Upper lobe of left lung (tissue), 6 donors: Measurements from ENCODE around the gene NEDD8. TPM values are rescaled to one million over a fixed set of nuclear protein-coding genes. Genes with fewer than 3 reads are reported as not detected.

ENCODE experiments used
- ATAC-seq, 2 donors: fragments of 200-7000 bp; cut with Tn5 transposase; one replicate each; pipeline ENCODE4 v1.9.1; 2022; ENCODE audit warnings: mild to moderate bottlenecking in 2 of 2, moderate library complexity in 2 of 2; ENCODE audit not compliant: low FRiP score in 2 of 2
- DNase-seq, 2 donors: peaks; one replicate each; pipeline ENCODE4 v3.0.0-alpha.2; 2019 to 2020
- H3K27ac ChIP-seq, 4 donors: fragments of 200-600 bp; sonication (generic); one replicate each; pipeline ENCODE4 v1.5.1; 2016 to 2019
- H3K27me3 ChIP-seq, 4 donors: fragments of 200-600 bp; sonication (generic); one replicate each; pipeline ENCODE4 v1.5.1; 2017 to 2019
- H3K36me3 ChIP-seq, 4 donors: fragments of 200-600 bp; sonication (generic); one replicate each; pipeline ENCODE4 v1.5.1; 2016 to 2019
- H3K4me1 ChIP-seq, 4 donors: fragments of 200-600 bp; sonication (generic); one replicate each; pipeline ENCODE4 v1.5.1; 2018 to 2019
- H3K4me3 ChIP-seq, 4 donors: fragments of 200-600 bp; sonication (generic); one replicate each; pipeline ENCODE4 v1.5.1; 2017 to 2019; ENCODE audit warnings: mild to moderate bottlenecking in 2 of 4, moderate library complexity in 1 of 4
- H3K9me3 ChIP-seq, 4 donors: fragments of 200-600 bp; sonication (generic); one replicate each; pipeline ENCODE4 v1.5.1; 2018 to 2019
- CTCF ChIP-seq, 6 experiments: fragments of 450-650 bp in 4 of 6; fragments of 200-600 bp in 2 of 6; sonication (generic) in 2 of 6; IDR thresholded peaks; one replicate each; pipeline ENCODE4 v1.5.1; 2016 to 2019; ENCODE audit warnings: antibody characterized with exemption in 6 of 6
- EP300 ChIP-seq, 4 donors: sonication (generic); formaldehyde crosslinking; IDR thresholded peaks; one replicate each; pipeline ENCODE4 v1.5.1; 2017; ENCODE audit warnings: antibody characterized with exemption in 4 of 4, control low read depth in 2 of 4
- POLR2A ChIP-seq, 4 donors: fragments of 450-650 bp; IDR thresholded peaks; one replicate each; pipeline ENCODE4 v1.5.1; 2016 to 2017; ENCODE audit warnings: antibody characterized with exemption in 4 of 4, mild to moderate bottlenecking in 2 of 4
- POLR2AphosphoS5 ChIP-seq, 2 donors: sonication (generic); formaldehyde crosslinking; IDR thresholded peaks; one replicate each; pipeline ENCODE4 v1.5.1; 2017; ENCODE audit warnings: antibody characterized with exemption in 2 of 2
- WGBS, 2 donors: methylation state at CpG; one replicate each; pipeline ENCODE4 v1.1.5; 2017 to 2018; 5-methylcytosine and 5-hydroxymethylcytosine counted together
- total RNA-seq, 6 donors: library from RNA; depleted of rRNA in 4 of 6; stranded (reverse); fragments of >200 nt in 4 of 6; gene quantifications; one replicate each; pipeline versions ENCODE4 v1.1.0 to v1.2.1, GENCODE V29; 2016 to 2021
- donor health status: DM: no; HTN: no; CAD: no; lungs with moderate emphysema.
- donor health status: DM: no; HTN: yes; CAD: no; lungs with severe emphysema.

Gene NEDD8
- total RNA-seq, 6 donors from 2014 or later: 39.8 to 144 (median 121) TPM

GRCh38 chr14:24177891-24178290 lies 54.3 kb downstream of the NEDD8 start:
- Histone ChIP-seq H3K4me1 (no peaks in the 10 kb centered on the region), H3K27me3 (no peaks in the 10 kb centered on the region), H3K36me3 (peaks cover 14 to 89% (median 80%) of the 10 kb centered on the region in 4 donors), H3K4me3 (no peak overlapping the region), H3K9me3 (no peaks in the 10 kb centered on the region), H3K27ac (no peak overlapping the region)
- TF ChIP-seq EP300 (IDR thresholded peaks at IDR 0.05): no peak
- TF ChIP-seq CTCF (IDR thresholded peaks at IDR 0.05): no peak
- TF ChIP-seq POLR2AphosphoS5 (IDR thresholded peaks at IDR 0.05): no peak
- no peak for TF ChIP-seq POLR2A (IDR thresholded peaks at IDR 0.05)
- DNase-seq: peak in 1 of 2 donors; percentile 84
- no peak for ATAC-seq
- 95 to 97% methylated on average over 14 of the region's 14 CpGs for WGBS, 2 donors

- Histone ChIP-seq H3K36me3 (peaks cover 14 to 89% (median 79%) of the 10 kb centered on the region in 4 donors), H3K4me3 (no peak overlapping the region), H3K9me3 (no peaks in the 10 kb centered on the region), H3K4me1 (peaks cover 0 to under 1% (median 0%) of the 10 kb centered on the region in 4 donors), H3K27me3 (no peaks in the 10 kb centered on the region), H3K27ac (no peak overlapping the region)
- no peak for TF ChIP-seq CTCF (IDR thresholded peaks at IDR 0.05)
- no peak for TF ChIP-seq EP300 (IDR thresholded peaks at IDR 0.05)
- TF ChIP-seq POLR2AphosphoS5 (IDR thresholded peaks at IDR 0.05): no peak
- no peak for TF ChIP-seq POLR2A (IDR thresholded peaks at IDR 0.05)
- no peak for DNase-seq
- no peak for ATAC-seq
- 93 to 98% methylated on average over 12 of the region's 12 CpGs for WGBS, 2 donors
These were observed 54.9 kb downstream of the NEDD8 start for GRCh38 chr14:24177041-24177825.

- Histone ChIP-seq H3K27me3 (no peaks in the 10 kb centered on the region), H3K27ac (no peak overlapping the region), H3K4me1 (peaks cover 0 to 7% (median 3%) of the 10 kb centered on the region in 4 donors), H3K36me3 (peaks cover 12 to 86% (median 75%) of the 10 kb centered on the region in 4 donors), H3K9me3 (no peaks in the 10 kb centered on the region), H3K4me3 (no peak overlapping the region)
- DNase-seq (no peak), ATAC-seq (no peak)
- WGBS, 2 donors: 100% methylated on average over 1 to 5 of the region's 5 CpGs
- TF ChIP-seq POLR2A (IDR thresholded peaks at IDR 0.05) (no peak), POLR2AphosphoS5 (IDR thresholded peaks at IDR 0.05) (no peak), EP300 (IDR thresholded peaks at IDR 0.05) (no peak), CTCF (IDR thresholded peaks at IDR 0.05) (no peak)
These were observed 55.6 kb downstream of the NEDD8 start for GRCh38 chr14:24176599-24176998.

GRCh38 chr14:24172871-24173281 lies 59.3 kb downstream of the NEDD8 start:
- Histone ChIP-seq H3K4me1 (peaks cover 0 to 10% (median 6%) of the 10 kb centered on the region in 4 donors), H3K27me3 (no peaks in the 10 kb centered on the region), H3K4me3 (peak overlapping the region in 2 of 4 donors; percentile 43 to 45), H3K36me3 (peaks cover 0 to 75% (median 49%) of the 10 kb centered on the region in 4 donors), H3K9me3 (no peaks in the 10 kb centered on the region), H3K27ac (no peak overlapping the region)
- ATAC-seq (no peak), DNase-seq (peak in 1 of 2 donors; percentile 82)
- WGBS, 2 donors: 80 to 81% methylated on average over 18 to 20 of the region's 20 CpGs
- TF ChIP-seq CTCF (IDR thresholded peaks at IDR 0.05) (no peak), POLR2A (IDR thresholded peaks at IDR 0.05) (no peak), POLR2AphosphoS5 (IDR thresholded peaks at IDR 0.05) (no peak), EP300 (IDR thresholded peaks at IDR 0.05) (no peak)
